ENCODE measurements around the gene NHP2.

Gene NHP2

GRCh38 chr5:178176791-178177190, 23.1 kb upstream of the NHP2 start:
- DNase-seq = no peak

DNA sequence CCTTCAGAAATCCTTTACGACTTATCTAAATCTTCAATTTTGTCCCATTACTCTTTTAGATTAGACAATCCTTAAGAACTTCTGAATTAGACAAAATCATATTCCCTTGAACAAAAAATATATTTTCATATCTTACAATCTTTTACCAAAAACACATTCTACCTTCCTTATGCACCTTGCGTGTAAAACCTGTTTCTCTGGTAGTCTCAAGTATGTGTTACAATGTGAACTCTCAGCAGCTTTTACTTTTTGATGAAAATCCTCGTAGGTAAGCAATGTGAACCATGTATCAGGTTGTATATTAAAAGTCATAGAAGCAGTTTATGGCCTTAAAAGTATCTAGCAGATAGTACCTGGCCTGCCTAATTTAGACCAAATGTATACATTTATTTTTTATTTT, 20.8 kb upstream of the NHP2 start:
- no peak for DNase-seq

- no peak for DNase-seq
These were observed 16.8 kb upstream of the NHP2 start for GRCh38 chr5:178170455-178170854.

DNA sequence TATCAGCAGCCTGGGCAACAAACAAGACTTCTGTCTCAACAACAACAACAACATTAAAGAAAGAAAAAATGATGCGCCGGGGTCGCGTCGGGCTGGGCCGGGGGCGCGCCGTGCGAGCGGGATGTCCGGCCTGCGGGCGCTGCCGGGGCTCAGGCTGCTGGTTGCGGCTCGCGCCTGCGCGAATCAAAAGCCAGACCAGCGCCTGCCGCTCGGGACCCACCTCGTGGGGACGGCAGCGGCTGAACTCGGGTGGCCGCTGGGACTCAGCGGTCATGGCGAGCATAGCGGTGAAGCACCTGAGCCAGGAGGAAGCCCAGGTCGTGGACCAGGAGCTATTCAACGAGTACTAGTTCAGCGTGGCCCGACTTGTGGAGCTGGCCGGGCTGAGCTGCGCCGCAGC, 11.9 kb upstream of the NHP2 start:
- no peak for DNase-seq

GRCh38 chr5:178163772-178164735, 10.4 kb upstream of the NHP2 start:
- peak in 53 of 56 donors; percentile 11 to 90 (median 61) for DNase-seq

- no peak for DNase-seq
These were observed 8.8 kb upstream of the NHP2 start for GRCh38 chr5:178162481-178162880.

DNA sequence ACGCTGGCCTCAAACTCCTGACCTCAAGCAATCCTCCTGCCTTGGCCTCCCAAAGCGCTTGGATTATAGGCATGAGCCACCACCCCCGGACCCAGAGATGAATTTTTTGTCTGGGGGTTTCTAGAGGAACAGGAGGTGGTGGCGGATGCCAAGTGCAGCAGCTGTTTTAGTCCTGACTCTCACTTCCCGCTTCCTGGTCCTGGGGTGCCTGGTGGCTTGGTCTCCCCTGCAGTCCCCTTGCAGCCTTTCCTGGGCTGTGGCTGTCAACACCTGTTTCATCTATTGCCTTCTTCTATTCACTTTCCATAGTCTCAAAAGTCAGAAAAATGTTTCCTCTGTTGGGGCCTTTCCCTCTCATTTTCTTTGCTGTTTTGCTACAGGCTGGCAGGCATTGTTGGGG, 6.5 kb upstream of the NHP2 start:
- DNase-seq = no peak

DNA sequence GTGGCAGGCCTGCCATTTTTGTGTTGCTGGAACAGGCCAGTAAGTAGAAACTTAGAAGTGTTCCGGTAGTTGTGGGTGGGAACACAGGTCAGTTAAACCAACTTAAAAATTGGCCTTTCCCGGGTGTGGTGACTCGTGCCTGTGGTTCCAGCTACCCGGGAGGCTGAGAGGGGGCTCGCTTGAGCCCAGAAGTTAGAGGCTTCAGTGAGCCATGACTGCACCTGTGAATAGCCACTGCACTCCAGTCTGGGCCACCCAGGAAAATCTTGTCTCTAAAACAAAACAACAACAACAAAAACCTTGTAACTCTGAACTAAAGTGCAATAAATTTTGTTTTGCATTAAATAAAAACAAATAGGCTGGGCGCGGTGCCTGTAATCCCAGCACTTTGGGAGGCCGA, 1.4 kb upstream of the NHP2 start:
- DNase-seq = no peak

GRCh38 chr5:178152491-178153444, 917 bp downstream of the NHP2 start:
- DNase-seq = no peak

DNA sequence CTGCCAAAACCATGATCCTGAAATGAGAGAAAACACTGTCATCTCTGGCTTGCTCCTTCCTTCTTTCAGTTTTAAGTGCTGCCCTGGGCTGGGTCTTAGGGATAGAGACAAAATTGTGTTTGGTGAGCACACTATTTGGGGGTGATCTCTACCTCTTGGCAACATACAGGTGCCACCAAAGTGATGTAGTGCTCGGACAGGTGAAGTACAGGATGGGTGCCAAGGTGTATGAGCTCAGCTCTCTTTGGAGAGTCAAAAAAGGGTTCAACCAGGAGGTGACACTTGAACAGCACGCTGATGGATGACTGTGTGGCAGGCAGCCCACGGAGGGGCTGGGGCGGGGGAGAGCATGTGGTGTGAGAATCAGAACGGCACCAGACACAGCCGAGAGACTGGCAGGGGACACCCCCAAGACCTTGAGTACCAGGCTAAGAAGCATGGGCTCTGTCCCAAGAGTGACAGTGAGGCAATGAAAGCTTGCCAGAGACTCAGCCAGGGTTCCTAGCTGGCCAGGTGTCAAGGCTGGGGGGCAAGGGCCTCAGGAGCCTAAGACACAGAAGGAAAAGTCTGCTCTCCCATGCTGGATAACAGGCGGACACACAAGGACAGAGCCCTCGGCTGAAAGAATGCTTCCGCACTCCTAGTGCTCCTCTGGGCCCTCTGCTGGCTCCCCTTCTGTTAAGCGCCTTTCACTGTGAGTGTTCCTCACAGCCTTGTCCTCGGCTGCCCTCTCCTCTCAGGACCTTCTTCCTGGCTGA, 2.5 kb downstream of the NHP2 start:
- no peak for DNase-seq

DNA sequence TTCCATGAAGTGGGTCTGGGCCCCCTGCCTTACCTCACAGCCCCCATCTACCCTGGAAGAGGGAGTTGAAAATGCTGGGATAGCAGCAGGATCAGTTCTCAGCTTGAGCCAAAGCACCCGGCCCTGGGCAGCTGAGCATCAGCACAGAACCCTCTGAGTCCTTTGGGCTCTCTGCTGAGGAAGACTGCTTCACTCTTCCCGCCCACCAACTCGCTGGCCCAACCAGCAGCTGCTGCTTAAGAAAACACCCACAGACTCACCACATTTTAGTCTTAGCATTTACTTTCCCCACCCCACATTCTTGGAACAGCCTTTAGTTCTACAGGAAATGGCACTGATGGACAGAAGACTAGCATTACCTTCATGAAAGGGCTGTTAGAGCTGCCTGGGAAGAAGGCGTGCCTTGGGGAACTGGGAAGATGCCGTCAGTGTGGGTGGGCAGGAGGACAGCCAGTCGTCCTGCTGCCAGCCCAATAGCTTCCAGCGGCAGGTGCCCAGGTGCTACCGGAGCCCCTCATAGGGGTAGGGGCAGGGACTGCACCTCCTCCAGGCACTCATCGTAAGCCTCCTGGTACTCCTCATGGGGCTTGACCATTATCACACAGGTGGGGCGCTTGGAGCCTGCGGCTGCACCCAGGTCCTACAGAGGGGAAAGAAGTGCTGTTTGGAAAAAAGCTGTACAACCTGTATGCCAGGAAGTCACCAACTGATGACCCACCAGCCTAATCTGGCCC, 4.3 kb downstream of the NHP2 start:
- peak in 1 of 56 donors; percentile 6 for DNase-seq

DNA sequence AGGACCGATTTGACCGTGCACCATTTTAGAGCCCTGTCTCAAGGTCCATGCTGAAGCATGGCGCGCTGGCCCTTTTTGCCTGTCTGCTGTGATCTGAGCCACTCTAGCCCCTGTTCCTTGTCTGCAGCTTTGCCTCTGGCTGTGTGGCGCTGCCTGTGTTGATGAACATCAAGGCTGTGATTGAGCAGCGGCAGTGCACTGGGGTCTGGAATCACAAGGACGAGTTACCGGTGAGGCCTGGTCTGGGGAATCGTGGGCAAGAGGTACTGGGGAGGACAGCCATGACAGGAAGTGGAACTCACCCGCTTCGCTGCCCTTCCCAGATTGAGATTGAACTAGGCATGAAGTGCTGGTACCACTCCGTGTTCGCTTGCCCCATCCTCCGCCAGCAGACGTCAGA, 6.3 kb downstream of the NHP2 start:
- DNase-seq = no peak

DNA sequence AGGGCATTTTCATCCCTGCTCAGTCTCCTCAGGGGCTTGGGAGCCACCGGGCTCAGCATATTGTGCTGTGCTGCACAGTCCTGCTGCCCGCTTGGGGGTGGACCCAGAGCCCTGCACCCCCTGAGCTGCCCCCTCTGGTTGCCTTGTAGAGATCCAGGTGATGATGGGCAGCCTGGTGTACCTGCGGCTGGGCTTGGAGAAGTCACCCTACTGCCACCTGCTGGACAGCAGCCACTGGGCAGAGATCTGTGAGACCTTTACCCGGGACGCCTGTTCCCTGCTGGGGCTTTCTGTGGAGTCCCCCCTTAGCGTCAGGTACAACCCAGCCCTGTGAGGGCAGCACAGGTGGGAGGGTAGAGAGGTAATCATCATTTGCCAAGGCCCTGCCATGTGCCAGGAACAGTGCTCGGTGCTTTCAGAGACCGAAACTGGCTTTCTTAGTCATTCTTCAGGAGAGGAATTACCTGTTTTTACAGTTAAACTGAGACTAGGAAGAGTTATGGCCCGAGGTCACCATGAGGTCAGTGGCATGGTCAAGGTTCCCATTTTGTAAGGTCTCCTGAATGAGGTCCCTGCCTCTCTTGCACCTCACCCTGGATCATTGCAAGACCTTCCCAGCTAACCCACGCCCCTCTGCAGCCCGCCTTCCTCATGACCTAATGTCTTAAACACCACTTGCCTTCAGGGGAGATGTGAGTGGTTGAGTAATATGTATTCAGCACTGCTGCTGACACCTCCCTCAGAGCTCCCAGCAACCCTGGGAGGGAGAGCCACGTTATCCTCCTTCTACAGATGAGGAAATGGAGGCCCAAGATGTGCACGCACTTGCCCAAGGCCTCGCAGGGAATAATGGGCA, 7.5 kb downstream of the NHP2 start:
- peak in 10 of 56 donors; percentile 6 to 54 (median 23) for DNase-seq

DNA sequence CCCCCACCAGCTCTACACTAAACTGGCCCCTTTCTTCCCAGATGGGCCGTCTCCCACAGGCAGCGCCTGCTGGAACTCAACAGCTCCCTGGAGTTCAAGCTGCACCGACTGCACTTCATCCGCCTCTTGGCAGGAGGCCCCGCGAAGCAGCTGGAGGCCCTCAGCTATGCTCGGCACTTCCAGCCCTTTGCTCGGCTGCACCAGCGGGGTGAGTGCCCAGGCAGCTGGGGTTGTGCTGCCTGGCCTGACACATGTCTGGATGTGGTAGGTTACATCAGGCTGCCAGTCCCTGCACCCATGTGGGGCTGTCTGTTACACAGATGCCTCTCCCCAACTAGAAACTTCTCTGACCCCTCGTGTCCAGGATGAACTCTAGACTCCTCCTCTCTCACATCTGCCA, 9.8 kb downstream of the NHP2 start:
- peak in 5 of 56 donors; percentile 11 to 47 (median 26) for DNase-seq

DNA sequence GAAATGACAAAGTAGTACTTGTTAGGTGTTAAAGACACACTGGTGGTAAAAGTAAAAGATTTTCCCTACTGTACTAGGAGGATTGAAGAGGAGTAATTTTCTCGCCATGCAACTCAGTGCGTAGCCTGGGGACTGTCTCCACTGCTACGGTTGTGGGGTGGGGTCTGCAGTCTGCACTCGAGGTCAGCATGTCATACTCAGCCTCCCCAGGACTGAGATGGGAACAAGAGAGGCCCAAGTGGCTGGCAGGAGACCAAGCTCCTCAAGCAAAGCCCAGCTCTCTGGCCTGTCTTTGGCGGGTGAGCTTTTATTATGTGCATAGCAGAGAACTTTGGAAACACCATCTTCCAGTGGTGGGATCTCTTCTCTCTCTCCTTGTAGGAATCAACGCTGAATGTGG, 10.4 kb downstream of the NHP2 start:
- DNase-seq = no peak

DNA sequence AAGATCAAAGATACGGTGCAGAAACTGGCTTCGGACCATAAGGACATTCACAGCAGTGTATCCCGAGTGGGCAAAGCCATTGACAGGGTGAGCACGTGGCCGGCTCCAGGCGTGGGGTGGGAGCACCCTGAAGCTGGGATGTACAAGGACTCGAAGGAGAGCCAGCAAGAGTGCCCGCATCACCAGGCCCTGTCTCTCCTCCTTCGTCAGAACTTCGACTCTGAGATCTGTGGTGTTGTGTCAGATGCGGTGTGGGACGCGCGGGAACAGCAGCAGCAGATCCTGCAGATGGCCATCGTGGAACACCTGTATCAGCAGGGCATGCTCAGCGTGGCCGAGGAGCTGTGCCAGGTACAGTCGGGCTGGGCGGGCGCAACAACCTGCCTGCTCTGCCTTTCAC, 11.0 kb downstream of the NHP2 start:
- DNase-seq = no peak

DNA sequence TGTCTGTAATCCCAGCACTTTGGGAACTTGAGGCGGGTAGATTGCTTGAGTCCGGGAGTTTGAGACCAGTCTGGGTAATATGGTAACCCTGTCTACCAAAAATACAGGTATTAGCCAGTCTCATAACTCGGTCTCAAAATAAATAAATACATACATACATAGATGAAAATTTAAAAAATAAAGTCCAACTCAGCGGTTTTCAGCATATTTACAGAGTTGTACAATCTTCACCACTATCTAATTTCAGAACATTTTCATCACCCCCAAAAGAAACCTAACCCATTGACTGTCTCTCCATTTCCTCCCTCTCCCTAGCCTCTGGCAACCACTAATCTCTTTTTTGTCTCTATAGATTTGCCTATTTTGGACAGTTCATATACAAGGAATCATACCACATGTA, 12.1 kb downstream of the NHP2 start:
- no peak for DNase-seq

DNA sequence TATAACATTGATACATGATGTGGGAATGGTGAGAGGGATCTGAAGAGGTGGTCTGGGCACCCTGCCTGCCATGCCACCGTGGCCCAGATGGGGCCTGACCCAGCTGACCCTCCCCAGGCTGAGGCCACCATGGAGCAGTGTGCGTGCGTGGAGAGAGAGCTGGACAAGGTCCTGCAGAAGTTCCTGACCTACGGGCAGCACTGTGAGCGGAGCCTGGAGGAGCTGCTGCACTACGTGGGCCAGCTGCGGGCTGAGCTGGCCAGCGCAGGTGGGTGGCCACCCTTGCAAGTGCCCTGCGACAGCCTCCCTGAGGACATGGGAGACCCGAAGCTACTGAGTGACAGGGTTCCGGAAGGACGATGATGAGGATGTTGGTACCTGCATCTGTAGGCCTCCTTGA, 15.7 kb downstream of the NHP2 start:
- no peak for DNase-seq

GRCh38 chr5:178136990-178137389, 16.7 kb downstream of the NHP2 start:
- no peak for DNase-seq
